Measurements from ENCODE around the gene GANC. TPM values are rescaled to one million over a fixed set of nuclear protein-coding genes. Genes with fewer than 3 reads are reported as not detected.

The GANC gene
- polyA plus RNA-seq, 1 donor, result 31.6 TPM

- Histone ChIP-seq H3K4me1 (ENCODE audit: control insufficient read depth, insufficient read depth, low read length) (no peaks in the 10 kb centered on the region), H3K27ac (ENCODE audit: low read length) (no peak overlapping the region), H3K9me3 (ENCODE audit: control insufficient read depth, low read depth, low read length) (no peaks in the 10 kb centered on the region), H3K36me3 (ENCODE audit: control insufficient read depth, insufficient read depth, low read length) (peaks cover 36% of the 10 kb centered on the region), H3K27me3 (ENCODE audit: control insufficient read depth, insufficient read depth, low read length) (no peaks in the 10 kb centered on the region), H3K4me3 (ENCODE audit: low read length) (no peak overlapping the region)
- WGBS (ENCODE audit: insufficient coverage, low lambda C conversion rate), result no CpG with 5 or more reads among the region's 6 CpGs
- no peak for DNase-seq
Observed at GRCh38 chr15:42355291-42355690, 82.3 kb downstream of the GANC start.

GRCh38 chr15:42356851-42357250 is 83.8 kb downstream of the GANC start:
- no peaks in the 10 kb centered on the region for H3K27me3 ChIP-seq (ENCODE audit: control insufficient read depth, insufficient read depth, low read length)
- H3K4me1 ChIP-seq (ENCODE audit: control insufficient read depth, insufficient read depth, low read length), result no peaks in the 10 kb centered on the region
- H3K27ac ChIP-seq (ENCODE audit: low read length), result no peak overlapping the region
- DNase-seq, result no peak
- H3K36me3 ChIP-seq (ENCODE audit: control insufficient read depth, insufficient read depth, low read length), result peaks cover 32% of the 10 kb centered on the region
- H3K4me3 ChIP-seq (ENCODE audit: low read length), result no peak overlapping the region
- 100% methylated on average over 1 of the region's 5 CpGs for WGBS (ENCODE audit: insufficient coverage, low lambda C conversion rate)
- H3K9me3 ChIP-seq (ENCODE audit: control insufficient read depth, low read depth, low read length), result no peaks in the 10 kb centered on the region

GRCh38 chr15:42358141-42358540 is 85.1 kb downstream of the GANC start:
- Histone ChIP-seq H3K9me3 (ENCODE audit: control insufficient read depth, low read depth, low read length) (no peaks in the 10 kb centered on the region), H3K4me1 (ENCODE audit: control insufficient read depth, insufficient read depth, low read length) (no peaks in the 10 kb centered on the region), H3K27ac (ENCODE audit: low read length) (no peak overlapping the region), H3K4me3 (ENCODE audit: low read length) (no peak overlapping the region), H3K36me3 (ENCODE audit: control insufficient read depth, insufficient read depth, low read length) (peaks cover 22% of the 10 kb centered on the region), H3K27me3 (ENCODE audit: control insufficient read depth, insufficient read depth, low read length) (no peaks in the 10 kb centered on the region)
- no CpG with 5 or more reads among the region's 2 CpGs for WGBS (ENCODE audit: insufficient coverage, low lambda C conversion rate)
- DNase-seq, result no peak

- Histone ChIP-seq H3K9me3 (ENCODE audit: control insufficient read depth, low read depth, low read length) (no peaks in the 10 kb centered on the region), H3K4me1 (ENCODE audit: control insufficient read depth, insufficient read depth, low read length) (no peaks in the 10 kb centered on the region), H3K27me3 (ENCODE audit: control insufficient read depth, insufficient read depth, low read length) (no peaks in the 10 kb centered on the region), H3K4me3 (ENCODE audit: low read length) (no peak within 1 kb of the TSS), H3K36me3 (ENCODE audit: control insufficient read depth, insufficient read depth, low read length) (peaks cover 14% of the 10 kb centered on the region), H3K27ac (ENCODE audit: low read length) (no peak within 1 kb of the TSS)
- WGBS (ENCODE audit: insufficient coverage, low lambda C conversion rate), result 100% methylated on average over 1 of the region's 1 CpG
- DNase-seq, result no peak
Observed at GRCh38 chr15:42359249-42359648, 86.2 kb downstream of the GANC start, which contains the start of gene CAPN3. TSS of gene CAPN3 (plus strand) at chr15:42359501. CDS start at chr15:42359806, 305 bp downstream.

- DNase-seq, result no peak
- WGBS (ENCODE audit: insufficient coverage, low lambda C conversion rate), result 100% methylated on average over 1 of the region's 7 CpGs
Observed at GRCh38 chr15:42359985-42360384, 87.0 kb downstream of the GANC start.

GRCh38 chr15:42360535-42361112 is 87.6 kb downstream of the GANC start:
- no peak overlapping the region for H3K4me3 ChIP-seq (ENCODE audit: low read length)
- H3K27me3 ChIP-seq (ENCODE audit: control insufficient read depth, insufficient read depth, low read length), result no peaks in the 10 kb centered on the region
- WGBS (ENCODE audit: insufficient coverage, low lambda C conversion rate), result no CpG with 5 or more reads among the region's 5 CpGs
- H3K36me3 ChIP-seq (ENCODE audit: control insufficient read depth, insufficient read depth, low read length), result peaks cover 7% of the 10 kb centered on the region
- H3K27ac ChIP-seq (ENCODE audit: low read length), result no peak overlapping the region
- DNase-seq, result no peak
- H3K9me3 ChIP-seq (ENCODE audit: control insufficient read depth, low read depth, low read length), result no peaks in the 10 kb centered on the region
- no peaks in the 10 kb centered on the region for H3K4me1 ChIP-seq (ENCODE audit: control insufficient read depth, insufficient read depth, low read length)

More at GRCh38 chr15:42359985-42360384, 87.0 kb downstream of the GANC start:
- Histone ChIP-seq H3K9me3 (ENCODE audit: control insufficient read depth, low read depth, low read length) (no peaks in the 10 kb centered on the region), H3K27me3 (ENCODE audit: control insufficient read depth, insufficient read depth, low read length) (no peaks in the 10 kb centered on the region), H3K4me1 (ENCODE audit: control insufficient read depth, insufficient read depth, low read length) (no peaks in the 10 kb centered on the region), H3K36me3 (ENCODE audit: control insufficient read depth, insufficient read depth, low read length) (peaks cover 11% of the 10 kb centered on the region), H3K27ac (ENCODE audit: low read length) (no peak overlapping the region), H3K4me3 (ENCODE audit: low read length) (no peak overlapping the region)

DNA sequence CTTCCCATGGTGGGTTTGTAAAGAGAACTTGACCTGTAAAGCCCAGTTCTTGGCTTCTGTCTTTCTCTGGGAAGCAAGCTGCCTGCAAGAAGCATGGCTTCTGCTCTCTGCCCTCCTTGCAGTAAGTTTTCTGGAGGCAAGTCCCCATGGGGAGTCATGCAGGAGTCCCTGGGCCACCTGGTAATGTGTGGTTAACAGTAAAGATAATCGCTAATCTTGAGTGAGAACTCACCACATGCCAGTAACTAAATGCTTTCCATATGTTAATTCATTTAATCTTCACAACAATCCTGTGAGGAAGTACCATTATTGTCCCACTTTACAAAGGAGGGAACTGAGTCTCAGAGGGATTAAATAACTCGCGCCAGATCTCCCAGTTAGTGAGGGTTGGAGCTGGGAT is 90.5 kb downstream of the GANC start:
- Histone ChIP-seq H3K4me3 (ENCODE audit: low read length) (no peak overlapping the region), H3K27me3 (ENCODE audit: control insufficient read depth, insufficient read depth, low read length) (no peaks in the 10 kb centered on the region), H3K4me1 (ENCODE audit: control insufficient read depth, insufficient read depth, low read length) (no peaks in the 10 kb centered on the region), H3K36me3 (ENCODE audit: control insufficient read depth, insufficient read depth, low read length) (peaks cover 4% of the 10 kb centered on the region), H3K9me3 (ENCODE audit: control insufficient read depth, low read depth, low read length) (no peaks in the 10 kb centered on the region), H3K27ac (ENCODE audit: low read length) (no peak overlapping the region)
- no CpG with 5 or more reads among the region's 3 CpGs for WGBS (ENCODE audit: insufficient coverage, low lambda C conversion rate)
- no peak for DNase-seq

DNA sequence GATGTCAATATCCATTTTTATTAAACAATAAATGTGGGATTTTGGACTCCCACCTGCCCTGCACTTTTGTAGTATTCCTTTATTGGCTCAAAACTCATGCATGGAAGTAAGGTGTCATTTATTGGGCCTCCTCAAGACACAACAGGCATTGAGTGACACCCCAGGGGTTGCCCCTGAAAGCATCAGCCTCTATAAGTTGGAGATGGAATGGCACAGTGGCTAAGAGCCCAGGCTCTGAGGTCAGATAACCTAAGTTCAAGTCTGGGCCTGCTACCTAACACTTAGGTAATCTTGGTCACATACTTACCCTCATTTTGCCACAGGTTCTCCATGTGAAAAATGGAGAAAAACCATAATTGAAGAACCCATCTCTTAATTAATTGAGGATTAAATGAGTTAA is 90.9 kb downstream of the GANC start:
- no peak for DNase-seq
- no peak overlapping the region for H3K4me3 ChIP-seq (ENCODE audit: low read length)
- no peaks in the 10 kb centered on the region for H3K4me1 ChIP-seq (ENCODE audit: control insufficient read depth, insufficient read depth, low read length)
- peaks cover 4% of the 10 kb centered on the region for H3K36me3 ChIP-seq (ENCODE audit: control insufficient read depth, insufficient read depth, low read length)
- no peaks in the 10 kb centered on the region for H3K27me3 ChIP-seq (ENCODE audit: control insufficient read depth, insufficient read depth, low read length)
- H3K27ac ChIP-seq (ENCODE audit: low read length), result no peak overlapping the region
- H3K9me3 ChIP-seq (ENCODE audit: control insufficient read depth, low read depth, low read length), result no peaks in the 10 kb centered on the region

- Histone ChIP-seq H3K4me3 (ENCODE audit: low read length) (no peak overlapping the region), H3K36me3 (ENCODE audit: control insufficient read depth, insufficient read depth, low read length) (peaks cover 4% of the 10 kb centered on the region), H3K27ac (ENCODE audit: low read length) (no peak overlapping the region), H3K4me1 (ENCODE audit: control insufficient read depth, insufficient read depth, low read length) (no peaks in the 10 kb centered on the region), H3K9me3 (ENCODE audit: control insufficient read depth, low read depth, low read length) (no peaks in the 10 kb centered on the region), H3K27me3 (ENCODE audit: control insufficient read depth, insufficient read depth, low read length) (no peaks in the 10 kb centered on the region)
- no CpG with 5 or more reads among the region's 1 CpG for WGBS (ENCODE audit: insufficient coverage, low lambda C conversion rate)
- peak in 1 of 2 donors; percentile 43 for DNase-seq
Observed at GRCh38 chr15:42364529-42364928, 91.5 kb downstream of the GANC start.

GRCh38 chr15:42365921-42366550 is 93.0 kb downstream of the GANC start:
- Histone ChIP-seq H3K9me3 (ENCODE audit: control insufficient read depth, low read depth, low read length) (no peaks in the 10 kb centered on the region), H3K4me3 (ENCODE audit: low read length) (no peak overlapping the region), H3K27ac (ENCODE audit: low read length) (no peak overlapping the region), H3K36me3 (ENCODE audit: control insufficient read depth, insufficient read depth, low read length) (no peaks in the 10 kb centered on the region), H3K4me1 (ENCODE audit: control insufficient read depth, insufficient read depth, low read length) (no peaks in the 10 kb centered on the region), H3K27me3 (ENCODE audit: control insufficient read depth, insufficient read depth, low read length) (no peaks in the 10 kb centered on the region)
- no CpG with 5 or more reads among the region's 5 CpGs for WGBS (ENCODE audit: insufficient coverage, low lambda C conversion rate)
- DNase-seq, result no peak

DNA sequence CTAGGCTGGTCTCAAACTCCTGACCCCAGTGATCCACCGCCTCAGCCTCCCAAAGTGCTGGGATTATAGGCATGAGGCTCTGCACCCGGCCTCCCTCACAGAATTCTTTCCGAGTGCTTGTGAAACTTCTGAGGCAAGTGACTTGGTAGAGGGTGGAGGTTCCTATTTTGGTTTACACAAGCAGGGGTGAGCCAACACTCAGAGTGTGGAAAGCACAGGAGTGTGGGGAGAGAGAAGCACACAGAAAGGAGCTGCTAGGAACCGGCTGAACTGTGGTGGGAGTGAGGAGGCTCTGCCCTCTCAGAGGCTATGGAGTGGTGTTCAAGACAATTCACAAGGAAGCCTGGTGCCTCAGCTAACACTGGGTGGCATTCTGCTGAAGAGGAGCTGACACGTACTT is 94.0 kb downstream of the GANC start:
- H3K36me3 ChIP-seq (ENCODE audit: control insufficient read depth, insufficient read depth, low read length), result no peaks in the 10 kb centered on the region

More for the DNA sequence above, 94.0 kb downstream of the GANC start:
- H3K9me3 ChIP-seq (ENCODE audit: control insufficient read depth, low read depth, low read length), result no peaks in the 10 kb centered on the region
- no peaks in the 10 kb centered on the region for H3K4me1 ChIP-seq (ENCODE audit: control insufficient read depth, insufficient read depth, low read length)
- WGBS (ENCODE audit: insufficient coverage, low lambda C conversion rate), result no CpG with 5 or more reads among the region's 5 CpGs
- no peak for DNase-seq
- H3K4me3 ChIP-seq (ENCODE audit: low read length), result no peak overlapping the region
- no peak overlapping the region for H3K27ac ChIP-seq (ENCODE audit: low read length)
- no peaks in the 10 kb centered on the region for H3K27me3 ChIP-seq (ENCODE audit: control insufficient read depth, insufficient read depth, low read length)
